HG03103 (cell line): ENCODE measurements around the gene FNIP1.
"Not testable (repeated sequence)": the region's sequence is repeated elsewhere in the genome, so short reads cannot be mapped to it uniquely, and the experiment has no call there.

Source experiments
- ATAC-seq: cut with Tn5 transposase; IDR thresholded peaks from one replicate; pipeline ENCODE4 v1.9.1; 2021; ENCODE audit warnings: low read depth; ENCODE audit not compliant: unreplicated experiment

FNIP1 gene

GRCh38 chr5:131613423-131613822 lies 183.4 kb downstream of the FNIP1 start:
- ATAC-seq = no peak

- ATAC-seq = no peak
Measured at GRCh38 chr5:131611064-131611381, 185.8 kb downstream of the FNIP1 start.

GRCh38 chr5:131610198-131611063 lies 186.4 kb downstream of the FNIP1 start:
- no peak for ATAC-seq

- no peak for ATAC-seq
Measured at GRCh38 chr5:131609774-131610173, 187.0 kb downstream of the FNIP1 start.

- ATAC-seq = no peak
Measured at GRCh38 chr5:131608597-131608996, 188.2 kb downstream of the FNIP1 start.

- ATAC-seq = no peak
Measured at GRCh38 chr5:131607903-131608540, 188.8 kb downstream of the FNIP1 start.

- no peak for ATAC-seq
Measured at GRCh38 chr5:131607418-131607817, 189.4 kb downstream of the FNIP1 start.

- no peak for ATAC-seq
Measured at GRCh38 chr5:131605086-131605485, 191.7 kb downstream of the FNIP1 start.

- ATAC-seq = no peak
Measured at GRCh38 chr5:131595088-131596033, 201.5 kb downstream of the FNIP1 start.

- ATAC-seq = no peak
Measured at GRCh38 chr5:131593921-131594320, 202.9 kb downstream of the FNIP1 start.

GRCh38 chr5:131593436-131593835 lies 203.4 kb downstream of the FNIP1 start:
- ATAC-seq = not testable (repeated sequence)
